SK-N-SH (cell line): Measurements from ENCODE around the gene CLDN9.

ENCODE experiments used
- EP300 ChIP-seq, 2 experiments: IDR thresholded peaks; 2 replicates each; pipeline versions ENCODE4 v1.4.0 to v1.6.1; 2012; ENCODE audit warnings: borderline replicate concordance in 1 of 2, low read depth in 1 of 2, low read length in 1 of 2
- GATA2 ChIP-seq: sonication (generic); formaldehyde crosslinking; IDR thresholded peaks from 2 replicates; pipeline ENCODE4 v1.5.0; 2020; ENCODE audit warnings: mild to moderate bottlenecking, missing genetic modification reagents
- JUND ChIP-seq: IDR thresholded peaks from 2 replicates; pipeline ENCODE4 v1.4.0; 2012
- POLR2AphosphoS5 ChIP-seq: IDR thresholded peaks from 2 replicates; pipeline ENCODE4 v1.6.1; 2012; ENCODE audit warnings: low read depth, low read length
- REST ChIP-seq: IDR thresholded peaks from 2 replicates; pipeline ENCODE4 v1.6.1; 2012; ENCODE audit warnings: mild to moderate bottlenecking, low read depth, low read length, moderate library complexity
- SIN3A ChIP-seq: IDR thresholded peaks from 2 replicates; pipeline ENCODE4 v1.6.1; 2012; ENCODE audit warnings: low read depth, mild to moderate bottlenecking, low read length, moderate library complexity, borderline replicate concordance
- SMC3 ChIP-seq: IDR thresholded peaks from 2 replicates; pipeline ENCODE4 v1.6.1; 2012; ENCODE audit warnings: low read depth, low read length, improper control_type of control experiment
- TCF12 ChIP-seq: IDR thresholded peaks from 2 replicates; pipeline ENCODE4 v1.4.0; 2012
- TF ChIP-seq, protein P1 (sequence below): fragments of 200-600 bp; sonication (generic); IDR thresholded peaks from 2 replicates; pipeline ENCODE4 v1.6.1; 2017; ENCODE audit warnings: antibody characterized with exemption, mild to moderate bottlenecking, moderate library complexity
- TF ChIP-seq, protein P2 (sequence below): IDR thresholded peaks from 2 replicates; pipeline ENCODE4 v1.4.0; 2012; ENCODE audit warnings: low read depth, borderline replicate concordance

GRCh38 chr16:2973605-2974318 lies 39.0 kb upstream of the CLDN9 start:
- TF ChIP-seq, protein P1, sequence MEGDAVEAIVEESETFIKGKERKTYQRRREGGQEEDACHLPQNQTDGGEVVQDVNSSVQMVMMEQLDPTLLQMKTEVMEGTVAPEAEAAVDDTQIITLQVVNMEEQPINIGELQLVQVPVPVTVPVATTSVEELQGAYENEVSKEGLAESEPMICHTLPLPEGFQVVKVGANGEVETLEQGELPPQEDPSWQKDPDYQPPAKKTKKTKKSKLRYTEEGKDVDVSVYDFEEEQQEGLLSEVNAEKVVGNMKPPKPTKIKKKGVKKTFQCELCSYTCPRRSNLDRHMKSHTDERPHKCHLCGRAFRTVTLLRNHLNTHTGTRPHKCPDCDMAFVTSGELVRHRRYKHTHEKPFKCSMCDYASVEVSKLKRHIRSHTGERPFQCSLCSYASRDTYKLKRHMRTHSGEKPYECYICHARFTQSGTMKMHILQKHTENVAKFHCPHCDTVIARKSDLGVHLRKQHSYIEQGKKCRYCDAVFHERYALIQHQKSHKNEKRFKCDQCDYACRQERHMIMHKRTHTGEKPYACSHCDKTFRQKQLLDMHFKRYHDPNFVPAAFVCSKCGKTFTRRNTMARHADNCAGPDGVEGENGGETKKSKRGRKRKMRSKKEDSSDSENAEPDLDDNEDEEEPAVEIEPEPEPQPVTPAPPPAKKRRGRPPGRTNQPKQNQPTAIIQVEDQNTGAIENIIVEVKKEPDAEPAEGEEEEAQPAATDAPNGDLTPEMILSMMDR = no peak
- TF ChIP-seq SMC3 (no peak), POLR2AphosphoS5 (no peak), GATA2 (CRISPR knock-in tag) (no peak), EP300 (IDR thresholded peaks at IDR 0.05; ENCODE audit: borderline replicate concordance in 1 of 2, low read depth in 1 of 2, low read length in 1 of 2) (no peak), SIN3A (no peak), JUND (no peak), REST (no peak), TCF12 (no peak)
- TF ChIP-seq, protein P2, sequence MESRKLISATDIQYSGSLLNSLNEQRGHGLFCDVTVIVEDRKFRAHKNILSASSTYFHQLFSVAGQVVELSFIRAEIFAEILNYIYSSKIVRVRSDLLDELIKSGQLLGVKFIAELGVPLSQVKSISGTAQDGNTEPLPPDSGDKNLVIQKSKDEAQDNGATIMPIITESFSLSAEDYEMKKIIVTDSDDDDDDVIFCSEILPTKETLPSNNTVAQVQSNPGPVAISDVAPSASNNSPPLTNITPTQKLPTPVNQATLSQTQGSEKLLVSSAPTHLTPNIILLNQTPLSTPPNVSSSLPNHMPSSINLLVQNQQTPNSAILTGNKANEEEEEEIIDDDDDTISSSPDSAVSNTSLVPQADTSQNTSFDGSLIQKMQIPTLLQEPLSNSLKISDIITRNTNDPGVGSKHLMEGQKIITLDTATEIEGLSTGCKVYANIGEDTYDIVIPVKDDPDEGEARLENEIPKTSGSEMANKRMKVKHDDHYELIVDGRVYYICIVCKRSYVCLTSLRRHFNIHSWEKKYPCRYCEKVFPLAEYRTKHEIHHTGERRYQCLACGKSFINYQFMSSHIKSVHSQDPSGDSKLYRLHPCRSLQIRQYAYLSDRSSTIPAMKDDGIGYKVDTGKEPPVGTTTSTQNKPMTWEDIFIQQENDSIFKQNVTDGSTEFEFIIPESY = no peak
